ENCODE measurements around the gene FAM107B.
"Not testable (repeated sequence)": the region's sequence is repeated elsewhere in the genome, so short reads cannot be mapped to it uniquely, and the experiment has no call there.

Gene FAM107B

GRCh38 chr10:14774797-14775196 lies at the start of gene FAM107B:
Gene FAM107B (minus strand): TSS chr10:14774897. CDS start chr10:14774663, 234 bp downstream.
- no peak for DNase-seq

DNA sequence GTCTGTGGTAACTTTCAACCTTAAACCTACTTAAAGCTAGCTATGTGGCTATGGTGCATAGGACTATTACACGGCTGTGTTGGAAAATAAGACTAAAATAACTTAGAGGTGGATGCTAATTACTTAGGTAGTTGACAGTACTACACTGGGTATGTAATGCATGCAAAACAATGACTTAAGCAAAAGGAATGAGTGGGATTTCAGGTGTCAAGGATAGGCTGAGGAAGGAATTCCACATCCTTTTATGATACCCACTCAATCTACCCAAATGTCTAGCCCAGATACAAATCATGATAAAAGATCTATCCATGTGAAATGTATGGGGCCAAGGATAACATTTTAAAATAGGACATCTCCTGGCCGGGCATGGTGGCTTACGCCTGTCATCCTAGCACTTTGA lies 49.3 kb upstream of the FAM107B start:
- DNase-seq, result no peak

GRCh38 chr10:14822879-14823755 lies 48.4 kb upstream of the FAM107B start:
- no peak for DNase-seq

DNA sequence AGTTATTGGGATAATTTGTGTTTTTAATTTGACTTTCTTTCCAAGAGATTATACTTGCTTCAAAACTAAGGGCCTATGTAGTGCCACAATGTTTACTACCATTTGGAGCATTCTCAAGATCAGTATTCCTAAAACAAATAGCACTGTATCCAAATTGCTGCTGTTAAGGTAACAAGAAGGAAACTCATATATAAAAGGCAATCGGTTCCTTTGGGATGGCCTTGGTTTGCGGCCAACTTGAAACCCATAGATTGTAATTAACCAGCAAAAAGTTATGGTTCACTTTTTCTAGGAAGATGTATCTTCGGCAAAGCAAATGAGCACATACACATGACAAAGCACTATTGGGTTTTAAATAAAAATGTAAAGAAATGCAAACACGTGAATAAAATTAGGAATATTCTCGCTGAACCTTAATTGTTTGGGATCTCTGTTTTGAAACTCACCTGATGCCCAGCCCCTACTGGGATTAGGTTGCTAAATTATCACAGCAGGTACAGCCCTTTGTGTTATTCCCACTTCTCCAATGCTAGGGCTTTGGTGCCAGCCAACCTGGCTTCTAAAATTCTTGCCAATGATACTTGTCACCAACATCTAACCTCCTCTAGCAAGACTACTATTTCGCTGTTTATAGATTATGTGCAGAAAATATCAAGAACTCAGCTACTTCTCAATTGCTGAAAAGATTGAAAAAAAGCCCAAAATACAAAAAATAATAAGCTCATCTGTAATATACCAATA lies 47.1 kb upstream of the FAM107B start:
- no peak for DNase-seq

GRCh38 chr10:14820775-14821154 lies 46.1 kb upstream of the FAM107B start:
- no peak for DNase-seq

DNA sequence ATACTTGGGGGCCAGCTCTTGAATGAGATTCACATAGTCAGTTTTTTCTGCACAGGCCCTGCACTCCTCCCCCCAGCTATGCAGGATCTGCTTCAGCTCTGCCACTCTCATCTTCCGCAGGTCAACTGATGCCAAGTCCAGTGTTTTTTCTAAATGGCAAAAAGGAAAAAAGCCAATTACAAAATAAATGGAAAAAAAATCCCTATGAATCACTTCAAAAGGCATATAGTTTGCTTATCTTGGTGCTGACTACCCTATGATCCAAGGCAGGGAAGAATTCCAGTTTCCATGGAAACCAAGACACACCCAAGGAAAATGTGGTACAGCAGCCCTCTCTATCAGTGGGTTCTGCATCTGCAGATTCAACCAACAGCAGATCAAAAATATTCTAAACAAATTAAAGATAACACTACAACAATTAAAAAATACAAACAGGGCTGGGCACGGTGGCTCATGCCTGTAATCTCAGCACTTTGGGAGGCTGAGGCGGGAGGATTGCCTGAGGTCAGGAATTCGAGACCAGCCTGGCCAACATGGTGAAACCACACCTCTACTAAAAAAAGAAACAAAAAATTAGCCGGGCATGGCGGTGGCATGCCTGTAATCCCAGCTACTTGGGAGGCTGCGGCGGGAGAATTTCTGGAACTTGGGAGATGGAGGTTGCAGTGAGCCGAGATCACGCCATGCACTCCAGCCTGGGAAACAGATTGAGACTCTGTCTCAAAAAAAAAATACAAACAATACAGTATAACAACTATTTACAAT lies 45.5 kb upstream of the FAM107B start:
- DNase-seq, result no peak

GRCh38 chr10:14816717-14817116 lies 42.0 kb upstream of the FAM107B start:
- DNase-seq, result not testable (repeated sequence)

GRCh38 chr10:14815681-14816080 lies 41.0 kb upstream of the FAM107B start:
- DNase-seq, result no peak

DNA sequence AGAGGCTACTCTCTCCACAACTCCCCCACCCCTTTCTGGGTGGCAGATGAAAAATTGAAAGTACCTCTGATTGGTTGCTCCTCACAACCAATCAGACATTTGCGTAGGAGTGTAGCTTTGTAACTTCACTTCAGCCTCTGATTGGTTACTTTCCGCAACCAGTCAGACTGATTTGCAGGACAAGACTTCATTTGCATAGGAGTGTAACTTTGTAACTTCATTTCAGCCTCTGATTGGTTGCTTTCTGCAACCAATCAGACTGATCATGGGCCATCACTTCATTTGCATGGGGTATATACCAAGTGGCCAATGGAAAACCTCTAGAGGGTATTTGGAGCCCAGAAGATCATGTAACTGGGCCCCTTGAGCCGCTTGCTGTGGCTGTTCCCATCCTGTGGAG lies 37.6 kb upstream of the FAM107B start:
- no peak for DNase-seq

DNA sequence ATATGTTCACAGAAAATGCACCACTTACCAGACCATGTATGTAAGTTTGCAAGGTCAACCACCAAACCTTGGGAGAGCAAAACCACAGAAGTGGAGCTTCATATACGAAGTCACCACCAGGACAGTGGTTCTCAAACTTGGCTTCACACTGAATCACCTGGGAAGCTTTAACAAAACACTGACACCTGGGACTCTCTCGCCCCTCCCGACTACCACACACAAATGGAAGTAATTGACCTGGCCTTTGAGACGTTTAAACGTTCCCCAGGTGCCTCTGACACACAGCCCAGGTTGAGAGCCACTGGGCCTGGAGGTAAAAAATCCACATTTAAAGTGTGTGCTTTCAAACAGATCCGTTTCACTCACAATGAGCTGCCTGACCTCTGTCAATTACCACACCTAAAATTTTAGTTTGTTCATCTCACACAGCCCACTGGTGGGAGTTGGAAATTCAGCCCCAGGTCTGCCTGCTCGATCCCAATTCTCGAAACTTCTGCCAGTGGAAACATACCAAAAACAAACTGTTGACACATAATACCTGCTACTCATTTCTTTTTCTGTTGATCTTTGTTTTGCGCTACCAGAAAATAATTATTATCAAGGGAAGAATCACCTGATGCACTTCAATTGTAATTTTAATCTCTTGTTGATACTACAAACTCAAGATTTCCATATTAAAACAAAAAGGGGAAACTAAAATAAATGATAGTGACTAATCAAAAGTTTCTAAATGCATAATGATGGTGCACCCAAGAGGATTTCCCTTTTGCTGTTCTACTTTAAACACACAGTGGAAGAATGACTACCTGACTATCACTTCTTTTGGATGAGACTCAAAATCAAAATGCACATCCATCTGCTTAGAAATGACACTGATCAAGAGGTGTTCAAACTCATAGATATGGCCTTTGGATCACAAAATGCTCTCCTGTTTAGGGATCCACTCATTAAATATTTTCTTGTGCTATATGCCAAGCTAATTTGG lies 36.6 kb upstream of the FAM107B start:
- DNase-seq, result no peak

GRCh38 chr10:14806318-14806717 lies 31.6 kb upstream of the FAM107B start:
- no peak for DNase-seq

- DNase-seq, result no peak
Observed at GRCh38 chr10:14803827-14804226, 29.1 kb upstream of the FAM107B start.

DNA sequence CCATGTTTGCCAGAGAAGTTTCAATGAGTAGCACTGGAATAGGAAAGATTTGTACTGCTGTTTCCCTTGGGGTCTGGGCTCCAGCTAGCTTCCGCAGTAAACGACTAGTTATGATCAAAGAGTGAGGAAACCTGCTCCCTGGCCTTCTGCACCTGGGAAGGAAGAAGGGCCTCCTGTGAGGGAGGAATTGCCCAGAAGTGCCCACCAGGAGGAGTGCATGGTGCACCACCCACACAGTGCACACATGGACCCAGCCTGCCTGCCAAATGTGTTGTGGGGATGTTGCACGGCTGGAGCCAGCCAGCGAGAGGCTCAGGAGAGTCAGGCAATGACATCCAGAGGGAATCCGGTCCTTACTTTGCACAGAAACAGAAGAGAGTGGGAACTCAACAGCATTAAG lies 27.0 kb upstream of the FAM107B start:
- no peak for DNase-seq

GRCh38 chr10:14800397-14800796 lies 25.7 kb upstream of the FAM107B start:
- no peak for DNase-seq

GRCh38 chr10:14798636-14799035 lies 23.9 kb upstream of the FAM107B start:
- DNase-seq, result no peak

GRCh38 chr10:14787938-14788337 lies 13.2 kb upstream of the FAM107B start:
- DNase-seq, result no peak

- no peak for DNase-seq
Observed at GRCh38 chr10:14784459-14785055, 9.9 kb upstream of the FAM107B start.

DNA sequence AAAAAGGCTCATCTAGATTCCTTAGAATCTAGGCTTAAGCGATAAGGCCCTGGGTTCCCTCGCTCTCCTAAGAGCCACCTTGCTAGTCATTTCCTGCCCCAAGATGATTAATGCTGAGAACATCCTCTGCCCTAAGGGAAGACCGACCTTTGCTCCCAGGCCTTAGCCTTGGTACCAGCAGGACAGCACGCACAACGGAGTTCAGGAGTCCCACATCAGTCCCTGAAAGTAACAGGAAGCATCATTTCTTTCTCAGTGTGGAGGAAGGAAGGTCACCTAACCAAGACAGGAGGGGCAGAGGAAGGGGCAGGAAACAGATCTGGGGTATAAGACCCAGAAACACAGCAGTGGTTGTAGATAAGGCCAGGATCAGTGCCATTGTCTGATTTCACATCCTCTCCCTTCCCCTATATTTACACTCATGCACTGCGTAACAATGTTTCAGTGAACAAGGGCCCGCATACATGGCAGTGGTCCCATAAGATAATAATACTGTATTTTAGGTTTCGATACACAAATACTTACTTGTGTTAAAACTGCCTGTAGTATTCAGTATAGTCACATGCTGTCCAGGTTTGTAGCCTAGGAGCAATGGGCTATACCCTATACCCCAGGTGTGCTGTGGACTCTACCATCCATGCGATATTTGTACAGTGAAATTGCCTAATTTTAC lies 8.1 kb upstream of the FAM107B start:
- no peak for DNase-seq

DNA sequence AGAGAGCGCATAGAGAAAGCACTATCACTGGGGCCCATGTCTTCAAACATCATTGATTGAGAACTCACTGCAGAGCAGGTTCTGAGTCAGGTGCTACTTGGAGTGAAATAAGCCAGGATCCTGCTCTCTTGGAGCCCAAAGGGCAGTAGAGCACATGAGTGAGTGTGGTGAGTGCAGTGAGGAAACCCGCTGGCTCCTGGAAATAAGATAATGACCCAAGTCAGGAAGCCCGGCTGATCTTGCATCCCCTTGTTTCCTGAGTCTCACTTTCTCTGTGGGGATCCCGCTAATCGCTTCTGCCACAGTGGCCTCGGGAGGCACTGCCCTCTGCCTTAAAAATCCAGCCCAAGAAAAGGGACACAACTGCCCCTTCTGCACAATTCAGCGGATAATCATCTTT lies 7.1 kb upstream of the FAM107B start:
- no peak for DNase-seq

DNA sequence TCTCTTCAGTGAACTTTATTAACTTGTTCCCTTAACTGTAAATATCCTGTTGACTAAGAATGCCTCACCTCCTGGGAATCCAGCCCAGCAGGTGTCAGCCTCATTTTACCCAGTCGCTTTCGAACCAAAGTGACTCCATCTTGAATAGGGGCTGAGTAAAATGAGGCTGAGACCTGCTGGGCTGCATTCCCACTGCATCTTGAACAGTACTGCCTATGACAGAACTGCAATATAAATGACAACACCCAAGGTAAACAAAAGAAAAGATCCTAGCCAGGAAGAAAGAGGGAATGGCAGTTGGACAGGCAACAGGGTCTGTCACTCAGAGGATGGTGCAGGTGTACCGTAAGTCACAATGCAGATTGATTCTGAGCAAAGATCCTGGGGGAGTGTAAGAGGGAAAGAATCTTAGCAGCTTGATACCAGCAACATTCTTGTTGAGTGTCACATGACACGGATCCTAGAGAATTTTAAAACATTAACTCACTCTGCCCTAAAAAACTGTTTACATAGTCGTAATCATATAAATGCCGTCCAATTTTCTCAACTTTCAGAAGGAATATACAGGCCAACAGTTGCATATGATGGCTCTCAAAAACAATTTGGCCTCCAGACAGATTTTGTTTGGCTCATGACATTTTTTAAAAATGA lies 4.4 kb upstream of the FAM107B start:
- DNase-seq, result no peak

- DNase-seq, result no peak
Observed at GRCh38 chr10:14776546-14776945, 1.8 kb upstream of the FAM107B start.
